Prostate gland (tissue), 2 donors: ENCODE results near the gene ANKRD30A.

Source experiments
- CTCF ChIP-seq, 4 experiments: fragments of 200-600 bp in 2 of 4; fragments of 450-650 bp in 2 of 4; sonication (generic) in 2 of 4; IDR thresholded peaks; 1 replicate in 3 of 4; 2 replicates in 1 of 4; pipeline ENCODE4 v1.5.1; 2016 to 2019; ENCODE audit warnings: antibody characterized with exemption in 4 of 4, mild to moderate bottlenecking in 2 of 4, moderate library complexity in 2 of 4
- POLR2A ChIP-seq: fragments of 450-650 bp; IDR thresholded peaks from one replicate; pipeline ENCODE4 v1.6.1; 2016; ENCODE audit warnings: antibody characterized with exemption, mild to moderate bottlenecking
- POLR2AphosphoS5 ChIP-seq: sonication (generic); formaldehyde crosslinking; IDR thresholded peaks from one replicate; pipeline ENCODE4 v1.6.1; 2017; ENCODE audit warnings: antibody characterized with exemption

- no peak for TF ChIP-seq CTCF (IDR thresholded peaks at IDR 0.05)
- TF ChIP-seq POLR2AphosphoS5 = no peak
- no peak for TF ChIP-seq POLR2A
Observed at GRCh38 chr10:37225163-37225562, 99.8 kb downstream of the ANKRD30A start.
